Caco-2 (cell line): Measurements from ENCODE around the gene CFB. TPM values are rescaled to one million over a fixed set of nuclear protein-coding genes. Genes with fewer than 3 reads are reported as not detected.
A peak's percentile ranks its signal among the peaks of the same experiment; 100 is the strongest.

Experiments
- BruUV-seq: library from RNA; stranded (reverse); fragments of 400-500 nt; replicated peaks from 2 replicates; lab custom pipeline; 2021; lab: Mats Ljungman, UMichigan
- CTCF ChIA-PET: fragments of 300-600 bp; sonication (Branson Sonifier 250); formaldehyde crosslinking; loops from one replicate; lab custom pipeline; 2022; ENCODE audit warnings: antibody characterized with exemption; lab: Charles Lee
- POLR2A ChIA-PET: fragments of 300-600 bp; sonication (Branson Sonifier 250); formaldehyde crosslinking; loops from one replicate; lab custom pipeline; 2022; ENCODE audit warnings: antibody characterized with exemption; lab: Charles Lee
- DNase-seq, 2 experiments: peaks; one replicate each; pipeline versions ENCODE4 v3.0.0 to v3.0.0-alpha.2; 2020 to 2022
- H3K27me3 ChIP-seq: replicated peaks from 2 replicates; pipeline ENCODE4 v1.6.0; 2011; ENCODE audit warnings: low read length; ENCODE audit not compliant: control insufficient read depth, insufficient read depth
- H3K36me3 ChIP-seq: 2 replicates; pipeline ENCODE4 v1.5.1; 2011; ENCODE audit warnings: low read length; ENCODE audit not compliant: control insufficient read depth, insufficient read depth
- H3K4me1 ChIP-seq: fragments of 250-450 bp; sonication (Bioruptor Pico); 2 replicates; pipeline ENCODE4 v1.5.1; 2020; ENCODE audit warnings: mild to moderate bottlenecking
- H3K4me3 ChIP-seq: 2 replicates; pipeline ENCODE4 v1.5.1; 2011; ENCODE audit warnings: low read depth, mild to moderate bottlenecking, control low read depth, low read length
- H3K9me3 ChIP-seq: fragments of 250-450 bp; sonication (Bioruptor Pico); 2 replicates; pipeline ENCODE4 v1.5.1; 2020; ENCODE audit warnings: mild to moderate bottlenecking, moderate library complexity
- H3K27ac Mint-ChIP-seq: one replicate; pipeline ENCODE4 v1.8.0; 2022; ENCODE audit warnings: mixed read lengths; ENCODE audit not compliant: unreplicated experiment
- H3K27me3 Mint-ChIP-seq: one replicate; pipeline ENCODE4 v1.8.0; 2022; ENCODE audit warnings: mixed read lengths; ENCODE audit not compliant: insufficient read depth, unreplicated experiment
- H3K36me3 Mint-ChIP-seq: one replicate; pipeline ENCODE4 v1.8.0; 2022; ENCODE audit warnings: mild to moderate bottlenecking, mixed read lengths; ENCODE audit not compliant: insufficient read depth, unreplicated experiment
- H3K4me1 Mint-ChIP-seq: one replicate; pipeline ENCODE4 v1.8.0; 2022; ENCODE audit warnings: low read depth, mixed read lengths; ENCODE audit not compliant: unreplicated experiment
- H3K4me3 Mint-ChIP-seq: one replicate; pipeline ENCODE4 v1.8.0; 2022; ENCODE audit warnings: mild to moderate bottlenecking, moderate library complexity, mixed read lengths; ENCODE audit not compliant: unreplicated experiment
- H3K9me3 Mint-ChIP-seq: one replicate; pipeline ENCODE4 v1.8.0; 2022; ENCODE audit warnings: mixed read lengths; ENCODE audit not compliant: unreplicated experiment
- intact Hi-C: fragments of 100-400 bp; cut with micrococcal nuclease; formaldehyde crosslinking; loops from one replicate; pipeline ENCODE4 v1.10.0; 2022; ENCODE audit not compliant: unreplicated experiment
- total RNA-seq: library from RNA; stranded (reverse); gene quantifications from 2 replicates; pipeline ENCODE4 v1.2.3, GENCODE V29; 2022
- TF ChIP-seq, protein P1 (sequence below), 2 experiments: fragments of 200-600 bp in 1 of 2; IDR thresholded peaks; 1 replicate in 1 of 2; 2 replicates in 1 of 2; pipeline versions ENCODE4 v1.5.1 to v1.8.0; 2011 to 2022; ENCODE audit warnings: antibody characterized with exemption in 1 of 2, control low read depth in 1 of 2, inconsistent platforms in 1 of 2, low read depth in 1 of 2, low read length in 1 of 2, mild to moderate bottlenecking in 1 of 2, moderate library complexity in 1 of 2; ENCODE audit not compliant: insufficient read depth in 1 of 2, severe bottlenecking in 1 of 2, unreplicated experiment in 1 of 2

Gene CFB
- total RNA-seq, 1 experiment from 2014 or later, result 32.1 TPM

DNA sequence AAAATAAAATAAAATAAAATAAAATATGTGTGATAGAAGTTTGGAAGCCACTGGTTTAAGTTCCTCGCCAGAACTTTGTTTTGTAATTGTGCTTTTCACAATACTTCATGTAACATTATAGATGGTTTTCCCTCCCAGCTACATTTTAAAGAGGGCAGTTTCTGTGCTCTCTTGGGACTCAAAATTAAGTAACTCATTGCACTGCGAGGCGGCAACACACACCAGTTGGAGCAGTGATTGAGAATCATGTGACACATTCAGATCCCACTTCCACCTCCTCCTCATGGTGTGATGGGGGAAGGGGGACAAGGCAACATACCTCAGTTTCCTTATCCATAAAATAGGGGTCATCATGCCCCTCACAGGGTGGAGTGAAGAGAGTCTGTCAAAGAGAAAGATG is 10.9 kb upstream of the CFB start:
- Histone ChIP-seq H3K4me3 (no peak overlapping the region), H3K4me1 (peaks cover 5% of the 10 kb centered on the region), H3K9me3 (no peaks in the 10 kb centered on the region), H3K27me3 (no peaks in the 10 kb centered on the region), H3K36me3 (no peaks in the 10 kb centered on the region)
- intact Hi-C loops, result no loop called here
- no peak for DNase-seq
- no TSS peak for BruUV-seq
- no peak overlapping the region for H3K27ac Mint-ChIP-seq
- CTCF ChIA-PET, result no interaction called here
- no peaks in the 10 kb centered on the region for H3K9me3 Mint-ChIP-seq
- no peak overlapping the region for H3K4me3 Mint-ChIP-seq
- H3K27me3 Mint-ChIP-seq, result no peaks in the 10 kb centered on the region
- peaks cover under 1% of the 10 kb centered on the region for H3K4me1 Mint-ChIP-seq
- TF ChIP-seq, protein P1, sequence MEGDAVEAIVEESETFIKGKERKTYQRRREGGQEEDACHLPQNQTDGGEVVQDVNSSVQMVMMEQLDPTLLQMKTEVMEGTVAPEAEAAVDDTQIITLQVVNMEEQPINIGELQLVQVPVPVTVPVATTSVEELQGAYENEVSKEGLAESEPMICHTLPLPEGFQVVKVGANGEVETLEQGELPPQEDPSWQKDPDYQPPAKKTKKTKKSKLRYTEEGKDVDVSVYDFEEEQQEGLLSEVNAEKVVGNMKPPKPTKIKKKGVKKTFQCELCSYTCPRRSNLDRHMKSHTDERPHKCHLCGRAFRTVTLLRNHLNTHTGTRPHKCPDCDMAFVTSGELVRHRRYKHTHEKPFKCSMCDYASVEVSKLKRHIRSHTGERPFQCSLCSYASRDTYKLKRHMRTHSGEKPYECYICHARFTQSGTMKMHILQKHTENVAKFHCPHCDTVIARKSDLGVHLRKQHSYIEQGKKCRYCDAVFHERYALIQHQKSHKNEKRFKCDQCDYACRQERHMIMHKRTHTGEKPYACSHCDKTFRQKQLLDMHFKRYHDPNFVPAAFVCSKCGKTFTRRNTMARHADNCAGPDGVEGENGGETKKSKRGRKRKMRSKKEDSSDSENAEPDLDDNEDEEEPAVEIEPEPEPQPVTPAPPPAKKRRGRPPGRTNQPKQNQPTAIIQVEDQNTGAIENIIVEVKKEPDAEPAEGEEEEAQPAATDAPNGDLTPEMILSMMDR (IDR thresholded peaks at IDR 0.05; ENCODE audit: insufficient read depth in 1 of 2, low read depth in 1 of 2, low read length in 1 of 2, severe bottlenecking in 1 of 2, unreplicated experiment in 1 of 2), result no peak
- H3K36me3 Mint-ChIP-seq, result no peaks in the 10 kb centered on the region
- POLR2A ChIA-PET, result no interaction called here

DNA sequence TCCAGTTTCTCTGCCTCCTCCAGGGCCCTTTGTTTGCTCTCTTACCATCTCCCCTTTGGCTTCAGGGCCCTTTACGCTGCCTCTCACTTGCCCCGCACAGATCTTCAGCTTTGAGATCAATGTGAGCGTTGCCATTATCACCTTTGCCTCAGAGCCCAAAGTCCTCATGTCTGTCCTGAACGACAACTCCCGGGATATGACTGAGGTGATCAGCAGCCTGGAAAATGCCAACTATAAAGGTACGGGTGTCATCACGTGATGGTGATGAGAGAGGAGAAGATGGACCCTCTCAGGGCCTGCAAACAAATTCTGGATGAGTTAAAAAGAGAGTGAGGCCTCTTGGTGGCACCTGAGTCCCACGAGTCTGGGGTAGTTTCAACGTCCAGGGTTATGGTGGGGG is 10.1 kb upstream of the CFB start:
- Mint-ChIP-seq H3K9me3 (no peaks in the 10 kb centered on the region), H3K27ac (no peak overlapping the region), H3K36me3 (no peaks in the 10 kb centered on the region), H3K27me3 (no peaks in the 10 kb centered on the region), H3K4me3 (no peak overlapping the region), H3K4me1 (peaks cover 8% of the 10 kb centered on the region)
- POLR2A ChIA-PET, result no interaction called here
- H3K4me3 ChIP-seq, result no peak overlapping the region
- no peaks in the 10 kb centered on the region for H3K36me3 ChIP-seq
- TF ChIP-seq, protein P1 (IDR thresholded peaks at IDR 0.05; ENCODE audit: insufficient read depth in 1 of 2, low read depth in 1 of 2, low read length in 1 of 2, severe bottlenecking in 1 of 2, unreplicated experiment in 1 of 2), result no peak
- peaks cover 11% of the 10 kb centered on the region for H3K4me1 ChIP-seq
- CTCF ChIA-PET, result interaction anchor here (0.6 kb wide), 1 partner anchor 16 kb away, joined by 3 read pairs; no protein-coding TSS in a partner anchor
- no peaks in the 10 kb centered on the region for H3K27me3 ChIP-seq
- intact Hi-C loops, result no loop called here
- no TSS peak for BruUV-seq
- no peak for DNase-seq
- no peaks in the 10 kb centered on the region for H3K9me3 ChIP-seq

DNA sequence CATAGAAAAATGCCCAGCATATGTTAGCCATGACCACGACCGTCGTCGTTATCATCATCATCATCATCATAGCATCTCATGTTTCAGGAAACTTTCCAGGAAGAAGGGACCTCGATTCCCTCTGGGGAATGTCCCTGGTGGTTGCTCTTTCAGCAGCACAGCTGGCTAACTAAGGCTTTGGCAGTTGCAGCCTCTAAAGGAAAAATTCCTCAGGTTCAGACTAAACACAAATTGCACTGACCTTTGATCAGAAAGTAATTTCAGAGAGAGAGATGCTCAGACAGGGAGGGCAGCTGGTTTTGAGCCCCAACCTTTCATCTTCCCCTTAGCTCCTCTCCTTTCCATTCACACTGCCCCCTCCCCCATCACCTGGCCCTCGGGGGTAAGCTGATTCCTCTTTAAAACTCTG is 5.6 kb upstream of the CFB start:
- H3K4me3 Mint-ChIP-seq, result peak overlapping the region; percentile 42
- Histone ChIP-seq H3K9me3 (no peaks in the 10 kb centered on the region), H3K36me3 (no peaks in the 10 kb centered on the region), H3K27me3 (no peaks in the 10 kb centered on the region), H3K4me1 (peaks cover 28% of the 10 kb centered on the region), H3K4me3 (no peak overlapping the region)
- TF ChIP-seq, protein P1 (IDR thresholded peaks at IDR 0.05; ENCODE audit: insufficient read depth in 1 of 2, low read depth in 1 of 2, low read length in 1 of 2, severe bottlenecking in 1 of 2, unreplicated experiment in 1 of 2), result peak; percentile 8
- no peaks in the 10 kb centered on the region for H3K9me3 Mint-ChIP-seq
- DNase-seq, result peak; percentile 66 to 73
- POLR2A ChIA-PET, result interaction anchor here (0.8 kb wide), 1 partner anchor 31 kb away, joined by 3 read pairs; the partner anchor contains the start of gene DXO
- CTCF ChIA-PET, result interaction anchor here (0.5 to 1.4 kb wide), 4 partner anchors 11 to 110 kb away, joined by 3 to 13 read pairs (median 6); no protein-coding TSS in a partner anchor
- H3K27ac Mint-ChIP-seq, result peak overlapping the region; percentile 89
- H3K4me1 Mint-ChIP-seq, result peaks cover 26% of the 10 kb centered on the region
- intact Hi-C loops, result loop anchor here (1.0 to 5.0 kb wide), 4 partner anchors 12 to 1452 kb away; partner anchors contain the start of genes KIFC1 and ZBTB12
- H3K27me3 Mint-ChIP-seq, result no peaks in the 10 kb centered on the region
- no TSS peak for BruUV-seq
- H3K36me3 Mint-ChIP-seq, result peaks cover 1% of the 10 kb centered on the region
